Medulla oblongata (tissue), 1 donor: ENCODE results near the gene SCARB1.
A peak's percentile ranks its signal among the peaks of the same experiment; 100 is the strongest.

Experiments used
- DNase-seq: peaks from one replicate; pipeline ENCODE4 v3.0.0-alpha.2; 2015; ENCODE audit errors: extremely low spot score

The SCARB1 gene

DNA sequence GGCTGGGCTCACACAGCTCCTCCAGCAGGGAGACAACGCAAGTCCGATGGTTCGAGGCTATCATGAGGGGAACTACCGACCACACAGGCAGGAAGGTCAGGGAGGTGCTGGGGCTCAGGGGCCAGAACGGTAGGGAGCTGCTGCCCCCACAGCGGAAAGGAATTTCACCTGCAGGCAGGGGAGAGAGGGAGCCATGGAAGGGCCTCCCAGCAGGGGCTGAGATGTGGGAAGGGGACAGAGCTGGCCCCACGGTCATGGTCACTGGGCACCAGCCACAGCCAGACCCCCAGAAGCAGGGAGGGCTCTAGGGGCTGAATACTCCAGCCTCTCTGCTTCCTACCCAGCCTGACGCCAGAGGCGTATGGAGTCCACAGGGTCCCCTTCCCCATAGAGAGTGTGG is 103.1 kb downstream of the SCARB1 start:
- no peak for DNase-seq

- DNase-seq = no peak
Measured at GRCh38 chr12:124759841-124760503, 103.7 kb downstream of the SCARB1 start.

DNA sequence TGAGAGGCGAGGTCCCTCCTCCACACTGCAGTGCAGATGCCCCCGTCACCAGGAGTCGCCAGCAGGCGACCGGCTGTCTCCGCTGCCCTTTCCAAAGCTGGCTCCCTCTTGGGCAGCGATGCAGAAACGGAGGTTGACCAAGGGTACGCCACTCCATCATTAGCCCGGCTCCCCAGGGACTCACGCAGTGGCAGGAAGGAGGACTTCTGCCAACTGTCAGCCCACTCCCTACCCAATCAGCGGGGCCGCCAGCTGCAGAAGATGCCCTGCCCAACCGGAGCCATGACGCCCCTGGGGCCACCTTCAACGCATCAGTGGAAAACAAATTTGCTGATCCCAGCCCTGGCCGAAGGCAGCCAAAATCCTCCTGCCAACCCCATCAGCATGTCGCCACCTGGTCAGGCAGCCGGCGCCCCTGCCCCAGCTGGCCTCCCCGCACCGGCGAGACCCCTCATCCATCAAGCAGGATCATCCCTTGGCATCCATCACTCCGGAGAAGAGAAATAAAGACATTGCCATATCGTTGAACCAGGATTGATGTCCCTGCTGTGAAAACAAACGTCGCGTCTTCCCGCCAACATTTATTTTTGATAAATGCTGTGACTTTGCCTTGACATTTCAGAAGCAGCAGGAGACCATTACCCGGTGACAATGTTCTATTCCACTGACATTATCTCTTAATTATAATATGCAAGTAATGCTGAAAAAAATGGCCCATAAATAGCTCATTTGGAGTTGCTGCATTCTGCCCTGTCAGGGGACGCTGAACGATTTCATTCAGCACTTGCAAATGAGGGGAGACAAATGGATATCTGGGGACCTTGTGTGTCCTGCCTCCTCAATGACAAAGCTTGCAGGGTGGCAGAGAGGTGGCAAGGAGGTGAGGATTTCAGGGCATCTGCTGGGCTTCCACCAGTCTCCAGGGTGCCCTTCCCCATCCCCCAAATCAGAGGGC is 105.1 kb downstream of the SCARB1 start:
- no peak for DNase-seq

- no peak for DNase-seq
Measured at GRCh38 chr12:124757329-124757728, 106.3 kb downstream of the SCARB1 start.

GRCh38 chr12:124756760-124757159 is 106.9 kb downstream of the SCARB1 start:
- no peak for DNase-seq

GRCh38 chr12:124756166-124756565 is 107.5 kb downstream of the SCARB1 start:
- no peak for DNase-seq

DNA sequence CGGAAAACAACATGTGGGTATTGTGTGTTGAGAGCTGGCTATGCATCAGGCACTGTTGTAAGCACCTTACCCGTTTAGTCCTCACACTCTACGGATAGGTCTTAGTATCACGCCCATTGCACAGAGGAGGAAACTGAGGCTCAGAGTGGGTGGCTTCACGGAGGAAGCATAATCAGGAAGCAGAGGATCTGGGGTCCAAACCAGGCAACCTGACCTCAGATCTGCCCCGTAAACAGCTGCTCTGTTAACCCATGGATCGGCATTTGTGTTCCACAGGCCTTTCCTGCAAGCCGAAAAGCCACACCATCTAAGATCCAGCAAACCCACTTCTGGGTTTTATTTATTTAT is 107.9 kb downstream of the SCARB1 start:
- no peak for DNase-seq

DNA sequence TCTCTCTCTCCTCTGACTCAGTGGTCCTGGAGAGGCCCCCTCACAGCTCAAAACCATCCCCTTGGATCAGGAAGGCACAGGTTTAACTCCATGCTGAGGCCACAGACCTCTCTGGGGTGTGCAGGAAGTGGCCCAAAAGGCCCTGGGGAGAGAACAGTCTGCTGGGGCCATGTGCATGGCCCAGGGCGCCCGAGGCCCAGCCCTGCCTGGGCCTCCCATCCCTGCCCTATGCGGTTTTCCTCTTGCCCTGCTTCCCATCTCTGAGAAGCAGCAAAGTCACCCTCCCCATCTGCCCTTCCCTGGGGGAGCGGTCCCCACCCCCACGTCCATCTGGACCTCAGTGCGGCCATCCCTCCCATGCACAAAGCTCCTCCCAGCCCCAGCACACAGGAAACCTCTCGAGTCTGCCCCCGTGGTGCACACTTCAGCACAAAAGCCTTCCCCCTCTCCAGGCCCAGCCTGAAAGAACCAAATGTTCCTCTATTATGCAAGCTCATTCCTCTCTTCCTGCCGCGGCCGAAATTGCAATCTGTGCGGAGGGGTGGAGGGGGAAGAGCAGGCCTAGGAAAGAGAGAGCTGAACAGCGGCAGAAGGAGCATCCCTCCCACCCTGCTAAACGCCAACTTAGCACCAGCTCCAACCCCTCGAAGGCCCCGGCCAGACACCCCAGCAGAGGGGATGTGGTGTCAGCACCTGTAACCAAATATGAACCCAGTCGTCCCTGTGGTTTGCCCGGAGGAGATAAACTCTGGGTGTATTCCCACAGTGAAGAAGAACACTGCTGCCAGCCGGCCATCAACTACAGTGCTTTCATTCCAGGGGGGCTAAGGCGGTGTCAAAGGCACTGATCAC is 108.5 kb downstream of the SCARB1 start:
- DNase-seq = peak; percentile 94

DNA sequence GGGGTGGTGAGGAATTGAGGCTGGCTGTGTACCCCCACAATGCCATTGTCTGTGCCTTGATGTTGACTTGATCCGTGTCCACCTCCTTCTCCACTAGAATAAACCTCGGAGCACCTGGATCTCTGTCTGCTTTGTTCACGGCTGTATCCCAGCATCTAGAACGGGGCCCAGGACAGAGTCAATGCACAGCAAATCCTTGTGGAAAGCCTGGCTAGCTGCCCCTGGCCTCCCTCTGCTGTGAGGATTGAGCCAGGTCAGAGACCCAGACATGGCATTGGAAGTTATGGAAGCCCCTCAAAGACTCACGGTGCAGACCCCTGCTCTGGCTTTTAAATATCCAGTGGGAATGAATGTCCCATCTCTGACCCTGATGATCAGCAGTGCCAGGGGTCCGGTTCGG is 109.2 kb downstream of the SCARB1 start:
- DNase-seq = no peak

- DNase-seq = no peak
Measured at GRCh38 chr12:124753993-124754392, 109.7 kb downstream of the SCARB1 start.

GRCh38 chr12:124753228-124753591 is 110.5 kb downstream of the SCARB1 start:
- no peak for DNase-seq

DNA sequence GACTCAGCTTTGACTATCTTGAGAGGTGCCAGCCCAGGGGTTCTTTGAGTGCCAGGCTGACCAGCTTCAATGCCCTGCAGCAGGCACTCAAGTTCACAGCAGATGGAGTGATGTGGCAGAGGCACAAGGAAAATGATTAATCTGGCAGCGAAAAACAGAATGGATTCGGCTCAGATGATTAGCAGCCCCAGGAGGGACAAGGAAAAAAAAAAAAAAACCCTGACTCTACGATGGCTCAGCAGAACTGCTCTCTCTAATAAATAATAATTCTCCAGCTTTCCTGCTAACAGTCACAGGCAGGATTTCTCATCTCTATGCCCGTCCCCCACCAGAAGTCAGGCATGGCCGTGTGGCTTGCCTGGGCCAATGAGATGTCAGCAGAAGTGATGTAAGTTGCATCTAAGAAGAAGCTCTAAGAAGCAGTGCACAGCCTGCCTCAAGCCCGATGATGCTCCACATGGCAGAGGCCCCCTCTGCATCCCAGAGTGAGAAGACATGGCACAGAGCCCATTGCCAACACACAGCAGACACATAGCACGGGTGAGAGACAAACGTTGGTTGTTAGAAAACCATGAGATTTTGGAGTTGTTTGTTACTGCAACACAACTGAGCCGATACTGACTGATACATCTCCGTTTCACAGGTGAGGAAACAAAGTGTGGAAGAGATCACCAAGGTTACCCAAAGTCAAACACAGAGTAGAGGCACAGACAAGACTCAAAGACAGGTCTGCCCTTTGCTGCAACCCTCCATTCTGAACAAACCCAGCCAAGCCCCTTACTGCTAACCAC is 111.0 kb downstream of the SCARB1 start:
- DNase-seq = no peak

GRCh38 chr12:124751654-124752355 is 111.9 kb downstream of the SCARB1 start:
- no peak for DNase-seq

DNA sequence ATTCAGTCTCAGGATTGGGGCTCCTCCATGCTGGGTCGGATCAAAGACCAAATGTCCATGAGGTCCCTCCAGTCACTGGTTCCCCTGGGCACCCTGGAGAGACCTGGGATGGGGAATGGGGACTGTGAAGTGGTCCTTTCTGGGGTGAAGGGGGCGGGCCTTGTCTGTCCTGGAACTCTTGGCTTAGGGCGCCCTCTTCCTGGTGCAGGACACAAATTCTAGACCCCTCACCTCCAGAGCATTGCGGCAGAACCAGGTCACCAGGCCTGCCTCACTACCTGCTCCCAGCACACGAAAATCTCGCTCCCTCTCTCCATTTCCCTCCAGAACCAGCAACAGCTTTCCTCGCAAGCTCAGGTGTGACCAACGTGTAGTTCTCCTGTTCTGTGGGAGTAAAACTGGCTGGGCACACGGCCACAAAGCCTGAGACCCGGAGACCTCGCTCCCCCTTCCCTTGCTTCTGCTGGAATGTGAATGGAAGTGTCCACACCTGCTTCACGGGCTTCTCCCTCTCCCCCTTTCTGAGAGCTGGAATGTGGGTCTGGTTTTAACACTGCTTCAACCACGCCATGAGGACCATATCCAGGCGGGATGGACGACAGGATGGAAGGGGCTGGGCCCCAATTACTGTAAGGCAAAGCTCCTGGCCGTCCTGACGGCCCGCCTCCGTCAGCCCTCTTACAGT is 112.7 kb downstream of the SCARB1 start:
- no peak for DNase-seq

DNA sequence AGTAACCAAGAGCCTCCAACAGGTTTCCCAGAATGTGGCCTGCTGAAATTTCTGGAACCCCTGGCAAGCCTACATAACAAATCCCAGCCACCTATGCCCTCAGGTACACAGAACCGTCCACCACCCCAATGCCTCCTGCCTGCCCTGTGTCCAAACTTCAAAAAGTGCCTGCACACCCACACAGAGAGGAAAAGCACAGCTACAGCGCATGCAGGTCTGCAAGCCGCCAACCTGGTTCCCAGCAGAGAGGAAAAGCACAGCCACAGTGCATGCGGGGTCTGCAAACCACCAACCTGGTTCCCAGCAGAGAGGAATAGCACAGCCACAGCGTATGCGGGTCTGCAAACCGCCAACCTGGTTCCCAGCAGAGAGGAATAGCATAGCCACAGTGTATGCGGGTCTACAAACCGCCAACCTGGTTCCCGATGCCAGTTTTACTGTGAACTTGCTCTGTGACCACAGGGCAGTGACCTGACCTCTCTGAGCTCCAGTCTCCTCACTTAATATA is 113.5 kb downstream of the SCARB1 start:
- no peak for DNase-seq

- no peak for DNase-seq
Measured at GRCh38 chr12:124749725-124750124, 113.9 kb downstream of the SCARB1 start.

- no peak for DNase-seq
Measured at GRCh38 chr12:124747426-124748161, 116.1 kb downstream of the SCARB1 start.

DNA sequence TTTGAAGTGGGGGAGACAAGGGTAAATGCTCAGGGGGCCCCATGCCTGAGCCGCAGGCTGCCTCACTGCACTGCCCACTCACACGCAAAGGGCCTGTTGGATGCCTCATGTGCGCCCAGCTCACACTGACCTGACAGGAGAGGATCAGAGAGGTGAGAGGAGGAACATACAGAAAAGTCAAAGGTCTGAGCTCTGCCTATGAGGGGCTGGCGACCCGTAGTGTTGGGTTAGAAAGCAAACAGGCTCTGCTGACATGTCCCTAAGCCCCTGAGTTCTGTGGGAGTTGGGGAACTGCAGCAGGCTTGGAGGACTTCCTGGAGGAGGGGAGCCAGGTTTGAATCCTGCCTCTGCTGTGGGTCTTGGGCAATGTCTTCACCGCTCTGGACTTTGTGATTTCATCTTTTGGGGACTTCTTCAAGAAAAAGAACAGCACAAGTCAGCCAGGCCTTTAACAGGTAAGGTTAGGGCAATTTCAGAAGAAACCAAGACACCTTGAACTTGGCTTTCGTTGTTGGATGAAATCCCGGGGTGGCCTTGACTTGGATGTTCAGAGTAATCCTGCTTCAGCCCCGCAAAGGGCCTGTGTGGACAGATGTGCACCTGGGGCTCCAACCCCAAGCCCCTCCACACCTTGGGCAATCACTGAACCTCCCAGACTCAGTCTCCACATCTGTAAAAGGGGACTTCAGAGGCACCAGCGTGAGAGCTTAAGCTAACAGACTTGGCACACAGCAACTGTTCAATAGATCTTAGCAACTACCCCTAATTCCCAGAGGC is 116.8 kb downstream of the SCARB1 start:
- no peak for DNase-seq
